ENCODE measurements around the gene MAML1.
A peak's percentile ranks its signal among the peaks of the same experiment; 100 is the strongest.

DNA sequence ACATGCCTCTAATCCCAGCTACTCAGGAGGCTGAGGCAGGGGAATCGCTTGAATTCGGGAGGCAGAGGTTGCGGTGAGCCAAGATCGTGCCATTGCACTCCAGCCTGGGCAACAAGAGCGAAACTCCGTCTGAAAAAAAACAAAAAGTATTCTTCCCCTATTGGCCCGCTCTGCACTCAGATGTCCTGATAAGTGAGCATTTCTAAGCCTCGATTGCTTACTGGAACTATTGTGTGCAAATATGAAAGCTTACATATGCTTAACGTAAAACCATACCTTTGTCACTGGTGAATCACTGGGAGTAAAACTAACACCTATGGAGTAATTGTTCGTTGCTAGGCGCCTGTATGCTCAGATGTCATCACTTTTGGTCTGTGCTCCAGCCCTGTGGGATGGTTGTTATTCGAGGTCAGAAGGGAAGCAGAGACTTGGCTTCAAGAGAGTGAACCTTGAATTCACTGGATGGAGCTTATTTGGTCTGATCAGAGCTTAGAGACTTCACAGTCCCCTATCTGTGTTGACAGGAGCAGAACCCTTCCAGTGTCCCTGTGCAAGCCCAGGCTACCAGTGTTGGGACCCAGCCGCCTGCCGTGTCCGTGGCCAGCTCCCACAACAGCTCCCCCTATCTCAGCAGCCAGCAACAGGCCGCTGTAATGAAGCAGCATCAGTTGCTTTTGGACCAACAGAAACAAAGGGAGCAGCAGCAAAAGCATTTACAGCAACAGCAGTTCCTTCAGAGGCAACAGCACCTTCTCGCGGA is 35.9 kb downstream of the MAML1 start:
- TF ChIP-seq EP300 (conservative IDR thresholded peaks at IDR 0.05; ENCODE audit: poor library complexity, severe bottlenecking) = no peak
- TF ChIP-seq, protein P1, sequence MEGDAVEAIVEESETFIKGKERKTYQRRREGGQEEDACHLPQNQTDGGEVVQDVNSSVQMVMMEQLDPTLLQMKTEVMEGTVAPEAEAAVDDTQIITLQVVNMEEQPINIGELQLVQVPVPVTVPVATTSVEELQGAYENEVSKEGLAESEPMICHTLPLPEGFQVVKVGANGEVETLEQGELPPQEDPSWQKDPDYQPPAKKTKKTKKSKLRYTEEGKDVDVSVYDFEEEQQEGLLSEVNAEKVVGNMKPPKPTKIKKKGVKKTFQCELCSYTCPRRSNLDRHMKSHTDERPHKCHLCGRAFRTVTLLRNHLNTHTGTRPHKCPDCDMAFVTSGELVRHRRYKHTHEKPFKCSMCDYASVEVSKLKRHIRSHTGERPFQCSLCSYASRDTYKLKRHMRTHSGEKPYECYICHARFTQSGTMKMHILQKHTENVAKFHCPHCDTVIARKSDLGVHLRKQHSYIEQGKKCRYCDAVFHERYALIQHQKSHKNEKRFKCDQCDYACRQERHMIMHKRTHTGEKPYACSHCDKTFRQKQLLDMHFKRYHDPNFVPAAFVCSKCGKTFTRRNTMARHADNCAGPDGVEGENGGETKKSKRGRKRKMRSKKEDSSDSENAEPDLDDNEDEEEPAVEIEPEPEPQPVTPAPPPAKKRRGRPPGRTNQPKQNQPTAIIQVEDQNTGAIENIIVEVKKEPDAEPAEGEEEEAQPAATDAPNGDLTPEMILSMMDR (IDR thresholded peaks at IDR 0.05; ENCODE audit: poor library complexity, severe bottlenecking) = peak; percentile 12
- TF ChIP-seq POLR2AphosphoS5 (IDR thresholded peaks at IDR 0.05) = no peak
- TF ChIP-seq TAF1 (IDR thresholded peaks at IDR 0.05; ENCODE audit: low read depth) = no peak
- TF ChIP-seq, protein P2, sequence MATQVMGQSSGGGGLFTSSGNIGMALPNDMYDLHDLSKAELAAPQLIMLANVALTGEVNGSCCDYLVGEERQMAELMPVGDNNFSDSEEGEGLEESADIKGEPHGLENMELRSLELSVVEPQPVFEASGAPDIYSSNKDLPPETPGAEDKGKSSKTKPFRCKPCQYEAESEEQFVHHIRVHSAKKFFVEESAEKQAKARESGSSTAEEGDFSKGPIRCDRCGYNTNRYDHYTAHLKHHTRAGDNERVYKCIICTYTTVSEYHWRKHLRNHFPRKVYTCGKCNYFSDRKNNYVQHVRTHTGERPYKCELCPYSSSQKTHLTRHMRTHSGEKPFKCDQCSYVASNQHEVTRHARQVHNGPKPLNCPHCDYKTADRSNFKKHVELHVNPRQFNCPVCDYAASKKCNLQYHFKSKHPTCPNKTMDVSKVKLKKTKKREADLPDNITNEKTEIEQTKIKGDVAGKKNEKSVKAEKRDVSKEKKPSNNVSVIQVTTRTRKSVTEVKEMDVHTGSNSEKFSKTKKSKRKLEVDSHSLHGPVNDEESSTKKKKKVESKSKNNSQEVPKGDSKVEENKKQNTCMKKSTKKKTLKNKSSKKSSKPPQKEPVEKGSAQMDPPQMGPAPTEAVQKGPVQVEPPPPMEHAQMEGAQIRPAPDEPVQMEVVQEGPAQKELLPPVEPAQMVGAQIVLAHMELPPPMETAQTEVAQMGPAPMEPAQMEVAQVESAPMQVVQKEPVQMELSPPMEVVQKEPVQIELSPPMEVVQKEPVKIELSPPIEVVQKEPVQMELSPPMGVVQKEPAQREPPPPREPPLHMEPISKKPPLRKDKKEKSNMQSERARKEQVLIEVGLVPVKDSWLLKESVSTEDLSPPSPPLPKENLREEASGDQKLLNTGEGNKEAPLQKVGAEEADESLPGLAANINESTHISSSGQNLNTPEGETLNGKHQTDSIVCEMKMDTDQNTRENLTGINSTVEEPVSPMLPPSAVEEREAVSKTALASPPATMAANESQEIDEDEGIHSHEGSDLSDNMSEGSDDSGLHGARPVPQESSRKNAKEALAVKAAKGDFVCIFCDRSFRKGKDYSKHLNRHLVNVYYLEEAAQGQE (IDR thresholded peaks at IDR 0.05; ENCODE audit: borderline replicate concordance) = no peak
- no peak for TF ChIP-seq RAD21 (conservative IDR thresholded peaks at IDR 0.05)
- no peak for TF ChIP-seq EZH2 (IDR thresholded peaks at IDR 0.05; ENCODE audit: borderline replicate concordance, insufficient read depth, low read length, poor library complexity, severe bottlenecking)

Measured in neural cell (in vitro differentiated cells).